ENCODE results near the gene CYP46A1. TPM values are rescaled to one million over a fixed set of nuclear protein-coding genes. Genes with fewer than 3 reads are reported as not detected.
"Not testable (repeated sequence)": the region's sequence is repeated elsewhere in the genome, so short reads cannot be mapped to it uniquely, and the experiment has no call there.

CYP46A1 gene
- polyA plus RNA-seq: 1.5 TPM
- long read RNA-seq, donor 1: 0 reads
- long read RNA-seq, donor 2: 0 reads
- long read RNA-seq, donor 3: 0 reads
- long read RNA-seq, donor 4: 0 reads
- long read RNA-seq, donor 5: 0 reads
- long read RNA-seq, donor 6: 0 reads
- long read RNA-seq, donor 7: 0 reads
- long read RNA-seq, donor 8: 0 reads
- long read RNA-seq, donor 9: 0 reads
- long read RNA-seq, donor 10: 0 reads
- long read RNA-seq, donor 11: 0 reads

GRCh38 chr14:99683619-99684409, at the start of gene CYP46A1:
Gene CYP46A1, plus strand, starts transcription at chr14:99684298. Its CDS starts 120 bp downstream, at chr14:99684418.
- peaks cover 10% of the 10 kb centered on the region for H3K4me1 ChIP-seq (ENCODE audit: control insufficient read depth, insufficient read depth, low read length)
- H3K36me3 ChIP-seq (ENCODE audit: control insufficient read depth, insufficient read depth, low read length): no peaks in the 10 kb centered on the region
- H3K27me3 ChIP-seq (ENCODE audit: control insufficient read depth, insufficient read depth, low read length): peaks cover 25% of the 10 kb centered on the region
- H3K4me3 ChIP-seq (ENCODE audit: low read length): peak within 1 kb of the TSS; percentile 91
- H3K27ac ChIP-seq (ENCODE audit: low read length): peak within 1 kb of the TSS; percentile 81
- DNase-seq: peak; percentile 99 to 100
- WGBS (ENCODE audit: insufficient coverage, low lambda C conversion rate): no CpG with 5 or more reads among the region's 83 CpGs
- H3K9me3 ChIP-seq (ENCODE audit: control insufficient read depth, low read depth, low read length): no peaks in the 10 kb centered on the region

GRCh38 chr14:99634443-99634842, 49.7 kb upstream of the CYP46A1 start:
- no peaks in the 10 kb centered on the region for H3K4me1 ChIP-seq (ENCODE audit: control insufficient read depth, insufficient read depth, low read length)
- H3K36me3 ChIP-seq (ENCODE audit: control insufficient read depth, insufficient read depth, low read length): no peaks in the 10 kb centered on the region
- H3K27me3 ChIP-seq (ENCODE audit: control insufficient read depth, insufficient read depth, low read length): no peaks in the 10 kb centered on the region
- H3K27ac ChIP-seq (ENCODE audit: low read length): no peak overlapping the region
- no peak for DNase-seq
- no peaks in the 10 kb centered on the region for H3K9me3 ChIP-seq (ENCODE audit: control insufficient read depth, low read depth, low read length)
- no peak overlapping the region for H3K4me3 ChIP-seq (ENCODE audit: low read length)
- no CpG with 5 or more reads among the region's 10 CpGs for WGBS (ENCODE audit: insufficient coverage, low lambda C conversion rate)

- no peak for DNase-seq
- no CpG with 5 or more reads among the region's 8 CpGs for WGBS (ENCODE audit: insufficient coverage, low lambda C conversion rate)
- Histone ChIP-seq H3K4me1 (ENCODE audit: control insufficient read depth, insufficient read depth, low read length) (no peaks in the 10 kb centered on the region), H3K9me3 (ENCODE audit: control insufficient read depth, low read depth, low read length) (no peaks in the 10 kb centered on the region), H3K4me3 (ENCODE audit: low read length) (no peak overlapping the region), H3K27ac (ENCODE audit: low read length) (no peak overlapping the region), H3K27me3 (ENCODE audit: control insufficient read depth, insufficient read depth, low read length) (no peaks in the 10 kb centered on the region), H3K36me3 (ENCODE audit: control insufficient read depth, insufficient read depth, low read length) (no peaks in the 10 kb centered on the region)
These were observed 49.0 kb upstream of the CYP46A1 start for GRCh38 chr14:99635116-99635515.

- H3K4me3 ChIP-seq (ENCODE audit: low read length): no peak overlapping the region
- DNase-seq: no peak
- no CpG with 5 or more reads among the region's 5 CpGs for WGBS (ENCODE audit: insufficient coverage, low lambda C conversion rate)
- no peaks in the 10 kb centered on the region for H3K9me3 ChIP-seq (ENCODE audit: control insufficient read depth, low read depth, low read length)
- H3K27me3 ChIP-seq (ENCODE audit: control insufficient read depth, insufficient read depth, low read length): no peaks in the 10 kb centered on the region
- H3K36me3 ChIP-seq (ENCODE audit: control insufficient read depth, insufficient read depth, low read length): no peaks in the 10 kb centered on the region
- no peaks in the 10 kb centered on the region for H3K4me1 ChIP-seq (ENCODE audit: control insufficient read depth, insufficient read depth, low read length)
- no peak overlapping the region for H3K27ac ChIP-seq (ENCODE audit: low read length)
These were observed 47.6 kb upstream of the CYP46A1 start for GRCh38 chr14:99636487-99636886.

GRCh38 chr14:99637624-99638023, 46.5 kb upstream of the CYP46A1 start:
- Histone ChIP-seq H3K9me3 (ENCODE audit: control insufficient read depth, low read depth, low read length) (no peaks in the 10 kb centered on the region), H3K27ac (ENCODE audit: low read length) (no peak overlapping the region), H3K4me1 (ENCODE audit: control insufficient read depth, insufficient read depth, low read length) (no peaks in the 10 kb centered on the region), H3K27me3 (ENCODE audit: control insufficient read depth, insufficient read depth, low read length) (no peaks in the 10 kb centered on the region), H3K36me3 (ENCODE audit: control insufficient read depth, insufficient read depth, low read length) (no peaks in the 10 kb centered on the region), H3K4me3 (ENCODE audit: low read length) (no peak overlapping the region)
- no CpG with 5 or more reads among the region's 7 CpGs for WGBS (ENCODE audit: insufficient coverage, low lambda C conversion rate)
- no peak for DNase-seq

GRCh38 chr14:99642771-99643170, 41.3 kb upstream of the CYP46A1 start:
- not testable (repeated sequence) for H3K4me1 ChIP-seq (ENCODE audit: control insufficient read depth, insufficient read depth, low read length); H3K4me3 ChIP-seq (ENCODE audit: low read length); H3K9me3 ChIP-seq (ENCODE audit: control insufficient read depth, low read depth, low read length); H3K27ac ChIP-seq (ENCODE audit: low read length); DNase-seq; H3K36me3 ChIP-seq (ENCODE audit: control insufficient read depth, insufficient read depth, low read length)
- peaks cover 30% of the 10 kb centered on the region for H3K27me3 ChIP-seq (ENCODE audit: control insufficient read depth, insufficient read depth, low read length)
- no CpG with 5 or more reads among the region's 5 CpGs for WGBS (ENCODE audit: insufficient coverage, low lambda C conversion rate)

GRCh38 chr14:99643343-99643742, 40.8 kb upstream of the CYP46A1 start:
- 57% methylated on average over 4 of the region's 6 CpGs for WGBS (ENCODE audit: insufficient coverage, low lambda C conversion rate)
- no peaks in the 10 kb centered on the region for H3K36me3 ChIP-seq (ENCODE audit: control insufficient read depth, insufficient read depth, low read length)
- H3K4me3 ChIP-seq (ENCODE audit: low read length): no peak overlapping the region
- H3K27me3 ChIP-seq (ENCODE audit: control insufficient read depth, insufficient read depth, low read length): peaks cover 32% of the 10 kb centered on the region
- H3K4me1 ChIP-seq (ENCODE audit: control insufficient read depth, insufficient read depth, low read length): peaks cover 8% of the 10 kb centered on the region
- no peaks in the 10 kb centered on the region for H3K9me3 ChIP-seq (ENCODE audit: control insufficient read depth, low read depth, low read length)
- no peak for DNase-seq
- H3K27ac ChIP-seq (ENCODE audit: low read length): no peak overlapping the region

GRCh38 chr14:99644035-99644587, 40.0 kb upstream of the CYP46A1 start:
- no peak overlapping the region for H3K27ac ChIP-seq (ENCODE audit: low read length)
- H3K9me3 ChIP-seq (ENCODE audit: control insufficient read depth, low read depth, low read length): no peaks in the 10 kb centered on the region
- WGBS (ENCODE audit: insufficient coverage, low lambda C conversion rate): no CpG with 5 or more reads among the region's 11 CpGs
- no peaks in the 10 kb centered on the region for H3K36me3 ChIP-seq (ENCODE audit: control insufficient read depth, insufficient read depth, low read length)
- H3K4me1 ChIP-seq (ENCODE audit: control insufficient read depth, insufficient read depth, low read length): peaks cover 8% of the 10 kb centered on the region
- H3K4me3 ChIP-seq (ENCODE audit: low read length): no peak overlapping the region
- peaks cover 32% of the 10 kb centered on the region for H3K27me3 ChIP-seq (ENCODE audit: control insufficient read depth, insufficient read depth, low read length)
- no peak for DNase-seq

- H3K27me3 ChIP-seq (ENCODE audit: control insufficient read depth, insufficient read depth, low read length): peaks cover 32% of the 10 kb centered on the region
- H3K36me3 ChIP-seq (ENCODE audit: control insufficient read depth, insufficient read depth, low read length): no peaks in the 10 kb centered on the region
- no CpG with 5 or more reads among the region's 91 CpGs for WGBS (ENCODE audit: insufficient coverage, low lambda C conversion rate)
- H3K9me3 ChIP-seq (ENCODE audit: control insufficient read depth, low read depth, low read length): no peaks in the 10 kb centered on the region
- peak in 1 of 2 donors; percentile 38 for DNase-seq
- H3K4me3 ChIP-seq (ENCODE audit: low read length): peak within 1 kb of the TSS; percentile 21
- H3K27ac ChIP-seq (ENCODE audit: low read length): no peak within 1 kb of the TSS
- peaks cover 8% of the 10 kb centered on the region for H3K4me1 ChIP-seq (ENCODE audit: control insufficient read depth, insufficient read depth, low read length)
These were observed 39.2 kb upstream of the CYP46A1 start, which contains the start of gene HHIPL1 for GRCh38 chr14:99644723-99645544. Gene HHIPL1, plus strand, starts transcription at chr14:99645129. Its CDS starts 79 bp downstream, at chr14:99645208.
